HepG2 (cell line): ENCODE data around the gene MAMSTR. TPM values are rescaled to one million over a fixed set of nuclear protein-coding genes. Genes with fewer than 3 reads are reported as not detected.

ENCODE experiments used
- ATAC-seq: fragments of 200-7000 bp; cut with Tn5 transposase; 3 replicates; pipeline ENCODE4 v1.9.1; 2020; ENCODE audit warnings: mild to moderate bottlenecking, moderate library complexity
- BruUV-seq: library from RNA; stranded (reverse); fragments of 400-500 nt; replicated peaks from 2 replicates; lab custom pipeline; 2021; lab: Mats Ljungman, UMichigan
- CTCF ChIA-PET: fragments of 300-600 bp; formaldehyde crosslinking; extraction: SDS; loops from one replicate; lab custom pipeline; 2021; ENCODE audit warnings: low total read pairs, inconsistent platforms, low intra/inter-chr PET ratio; lab: Yijun Ruan, JAX
- POLR2A ChIA-PET: fragments of 350-600 bp; sonication (Branson Sonifier 250); formaldehyde crosslinking; loops from one replicate; lab custom pipeline; 2020; ENCODE audit warnings: antibody characterized with exemption, inconsistent platforms; lab: Yijun Ruan, JAX
- DNase-seq: peaks from one replicate; pipeline ENCODE4 v3.0.0-alpha.2; 2015; ENCODE audit warnings: low spot score
- FAIRE-seq: peaks from 3 replicates; lab custom pipeline; 2011; peaks lifted over from hg19 to GRCh38; lab: Jason Lieb, UNC
- H2AFZ ChIP-seq: one replicate; pipeline ENCODE4 v1.6.1; 2011; ENCODE audit warnings: low read length, inconsistent platforms
- H3K27ac ChIP-seq: fragments of 300-600 bp; 3 replicates; pipeline ENCODE4 v1.8.0; 2011; ENCODE audit warnings: mixed run types, mild to moderate bottlenecking, mixed read lengths, low read length, inconsistent platforms; ENCODE audit not compliant: insufficient read depth; ENCODE audit errors: extremely low read length
- H3K27me3 ChIP-seq, 2 experiments: fragments of 200-600 bp in 1 of 2; 2 replicates in 1 of 2; 3 replicates in 1 of 2; pipeline versions ENCODE4 v1.6.0 to v1.8.0; 2011; ENCODE audit warnings: low read length in 2 of 2, mild to moderate bottlenecking in 2 of 2, moderate library complexity in 2 of 2, inconsistent platforms in 1 of 2; ENCODE audit not compliant: insufficient read depth in 2 of 2, control insufficient read depth in 1 of 2
- H3K36me3 ChIP-seq, 2 experiments: fragments of 200-600 bp in 1 of 2; replicated peaks in 1 of 2; 2 replicates in 1 of 2; 3 replicates in 1 of 2; pipeline versions ENCODE4 v1.5.1 to v1.8.0; 2011; ENCODE audit warnings: low read length in 2 of 2, inconsistent platforms in 1 of 2; ENCODE audit not compliant: insufficient read depth in 2 of 2, control insufficient read depth in 1 of 2
- H3K4me1 ChIP-seq: 2 replicates; pipeline ENCODE4 v1.5.1; 2012; ENCODE audit warnings: low read length, inconsistent platforms; ENCODE audit not compliant: insufficient read depth
- H3K4me2 ChIP-seq: 2 replicates; pipeline ENCODE4 v1.6.0; 2011; ENCODE audit warnings: low read depth, low read length, inconsistent platforms
- H3K4me3 ChIP-seq, 3 experiments: fragments of 200-600 bp in 1 of 3; sonication (generic), shearing (Covaris generic) in 1 of 3; replicated peaks in 1 of 3; 2 replicates each; pipeline ENCODE4 v1.5.1; 2011 to 2016; ENCODE audit warnings: low read length in 3 of 3, inconsistent platforms in 2 of 3, low read depth in 2 of 3, mild to moderate bottlenecking in 2 of 3, control low read depth in 1 of 3, mixed read lengths in 1 of 3; ENCODE audit not compliant: insufficient read depth in 1 of 3
- H3K79me2 ChIP-seq: one replicate; pipeline ENCODE4 v1.6.1; 2011; ENCODE audit warnings: low read length, inconsistent platforms; ENCODE audit not compliant: insufficient read depth
- H3K9ac ChIP-seq: 2 replicates; pipeline ENCODE4 v1.6.0; 2011; ENCODE audit warnings: mild to moderate bottlenecking, low read depth, low read length, inconsistent platforms; ENCODE audit not compliant: insufficient read depth
- H3K9me3 ChIP-seq: 2 replicates; pipeline ENCODE4 v1.5.1; 2012; ENCODE audit warnings: mild to moderate bottlenecking, low read length
- H4K20me1 ChIP-seq: 2 replicates; pipeline ENCODE4 v1.6.0; 2011; ENCODE audit warnings: inconsistent platforms, mild to moderate bottlenecking, low read length, moderate library complexity; ENCODE audit not compliant: insufficient read depth
- AFF4 ChIP-seq: sonication (generic); formaldehyde crosslinking; IDR thresholded peaks from 2 replicates; pipeline ENCODE4 v1.4.0; 2020; ENCODE audit warnings: missing genetic modification reagents
- ATF5 ChIP-seq: sonication (generic); formaldehyde crosslinking; IDR thresholded peaks from 2 replicates; pipeline ENCODE4 v1.4.0; 2020; ENCODE audit warnings: mild to moderate bottlenecking, low read depth, missing genetic modification reagents
- HMGA1 ChIP-seq: sonication (generic); formaldehyde crosslinking; conservative IDR thresholded peaks from 2 replicates; pipeline ENCODE4 v1.4.0; 2020; ENCODE audit warnings: missing genetic modification reagents
- HOXA7 ChIP-seq: sonication (generic); formaldehyde crosslinking; IDR thresholded peaks from 2 replicates; pipeline ENCODE4 v1.8.1; 2022; ENCODE audit warnings: mild to moderate bottlenecking, missing genetic modification reagents, moderate library complexity
- MXI1 ChIP-seq: IDR thresholded peaks from 3 replicates; pipeline ENCODE4 v1.6.1; 2012; ENCODE audit warnings: low read depth, low read length, inconsistent platforms, borderline replicate concordance
- NR2F2 ChIP-seq: IDR thresholded peaks from 2 replicates; pipeline ENCODE4 v1.6.1; 2012; ENCODE audit warnings: low read depth, inconsistent platforms, borderline replicate concordance
- PAWR ChIP-seq: sonication (generic); formaldehyde crosslinking; IDR thresholded peaks from 2 replicates; pipeline ENCODE4 v1.4.0; 2020; ENCODE audit warnings: missing genetic modification reagents, mild to moderate bottlenecking, borderline replicate concordance
- SMAD1 ChIP-seq: sonication (generic); formaldehyde crosslinking; IDR thresholded peaks from 2 replicates; pipeline ENCODE4 v1.4.0; 2020; ENCODE audit warnings: missing genetic modification reagents, low read depth, mild to moderate bottlenecking, borderline replicate concordance
- ZNF280D ChIP-seq: sonication (generic); formaldehyde crosslinking; IDR thresholded peaks from 2 replicates; pipeline ENCODE4 v1.5.1; 2020; ENCODE audit warnings: mild to moderate bottlenecking, missing genetic modification reagents
- ZNF597 ChIP-seq: sonication (generic); formaldehyde crosslinking; IDR thresholded peaks from 2 replicates; pipeline ENCODE4 v1.5.0; 2020; ENCODE audit warnings: missing genetic modification reagents
- ZNF615 ChIP-seq: sonication (generic); formaldehyde crosslinking; IDR thresholded peaks from 2 replicates; pipeline ENCODE4 v1.5.0; 2020; ENCODE audit warnings: mild to moderate bottlenecking, missing genetic modification reagents, borderline replicate concordance
- ZNF652 ChIP-seq: IDR thresholded peaks from 2 replicates; pipeline ENCODE4 v1.6.1; 2016; ENCODE audit warnings: low read depth, borderline replicate concordance
- ZNF691 ChIP-seq: sonication (generic); formaldehyde crosslinking; IDR thresholded peaks from 2 replicates; pipeline ENCODE4 v1.4.0; 2020; ENCODE audit warnings: missing genetic modification reagents, low read depth, mild to moderate bottlenecking, borderline replicate concordance
- ZNF891 ChIP-seq: sonication (generic); formaldehyde crosslinking; IDR thresholded peaks from 2 replicates; pipeline ENCODE4 v1.5.0; 2020; ENCODE audit warnings: mild to moderate bottlenecking, missing genetic modification reagents
- WGBS: methylation state at CpG from one replicate; pipeline ENCODE4 v1.1.6; 2017; ENCODE audit warnings: low lambda C conversion rate; 5-methylcytosine and 5-hydroxymethylcytosine counted together
- in situ Hi-C: cut with HindIII; loops from 2 replicates; pipeline ENCODE4 v1.10.0; 2017; ENCODE audit warnings: low pct_unique_long_range_greater_than_20kb; ENCODE audit not compliant: extremely low pct_ligation_motif_present
- intact Hi-C: fragments of 100-400 bp; cut with micrococcal nuclease; formaldehyde crosslinking; loops from one replicate; pipeline ENCODE4 v1.10.0; 2022; ENCODE audit not compliant: unreplicated experiment
- polyA plus RNA-seq, 8 experiments: library from polyadenylated mRNA; depleted of rRNA in 3 of 8; stranded (reverse) in 7 of 8; unstranded in 1 of 8; fragments of >200 nt; fragmentation: Illumina TruSeq in 4 of 8; extraction: Trizol in 4 of 8; gene quantifications; 2 replicates each; pipeline versions ENCODE4 v1.2.1 to v1.2.3, GENCODE V29; 2011 to 2016; ENCODE audit warnings: low read depth in 4 of 8, missing spikeins in 1 of 8, mixed read lengths in 1 of 8; ENCODE audit not compliant: insufficient read depth in 1 of 8
- total RNA-seq, 5 experiments: library from RNA; depleted of rRNA; stranded (reverse); fragments of >200 nt; fragmentation: Illumina TruSeq; extraction: Trizol; gene quantifications; 2 replicates each; pipeline ENCODE4 v1.2.3, GENCODE V29; 2016; ENCODE audit warnings: low read depth in 1 of 5

The MAMSTR gene
- total and polyA plus RNA-seq, 2 of the 13 experiments (the other 11 are each of a cell fraction or from before 2014, with no cell fraction given) = 2.2 to 2.4 TPM

GRCh38 chr19:48750351-48750750 is 30.8 kb upstream of the MAMSTR start:
- no peak overlapping the region for H3K9ac ChIP-seq
- H2AFZ ChIP-seq = no peak overlapping the region
- H3K79me2 ChIP-seq = no peaks in the 10 kb centered on the region
- no peaks in the 10 kb centered on the region for H3K36me3 ChIP-seq
- 90% methylated on average over 24 of the region's 31 CpGs for WGBS
- ATAC-seq = no peak
- no peaks in the 10 kb centered on the region for H4K20me1 ChIP-seq
- DNase-seq = no peak
- H3K4me1 ChIP-seq = peaks cover 29% of the 10 kb centered on the region
- in situ Hi-C loops = no loop called here
- H3K4me3 ChIP-seq = no peak overlapping the region
- no peak overlapping the region for H3K27ac ChIP-seq
- ChIA-PET POLR2A (interaction anchor here (1.7 kb wide), 1 partner anchor 12 kb away, joined by 4 read pairs; no protein-coding TSS in a partner anchor), CTCF (no interaction called here)
- intact Hi-C loops = no loop called here
- TF ChIP-seq ZNF615 (CRISPR knock-in tag) (no peak), PAWR (no peak), ATF5 (CRISPR knock-in tag) (no peak), ZNF280D (CRISPR knock-in tag) (no peak), SMAD1 (no peak), ZNF597 (no peak), AFF4 (CRISPR knock-in tag) (no peak), ZNF891 (CRISPR knock-in tag) (no peak), HOXA7 (CRISPR knock-in tag) (no peak), ZNF652 (no peak), HMGA1 (CRISPR knock-in tag) (no peak), NR2F2 (no peak), ZNF691 (CRISPR knock-in tag) (no peak), MXI1 (no peak)
- FAIRE-seq = no peak
- BruUV-seq = no TSS peak
- H3K27me3 ChIP-seq = no peaks in the 10 kb centered on the region; a peak in 1 of 5 replicates
- no peaks in the 10 kb centered on the region for H3K9me3 ChIP-seq
- no peak overlapping the region for H3K4me2 ChIP-seq
